HepG2 (cell line): ENCODE data around the gene ERBB4. TPM values are rescaled to one million over a fixed set of nuclear protein-coding genes. Genes with fewer than 3 reads are reported as not detected.

ENCODE experiments used
- ATAC-seq: fragments of 200-7000 bp; cut with Tn5 transposase; 3 replicates; pipeline ENCODE4 v1.9.1; 2020; ENCODE audit warnings: mild to moderate bottlenecking, moderate library complexity
- BruUV-seq: library from RNA; stranded (reverse); fragments of 400-500 nt; replicated peaks from 2 replicates; lab custom pipeline; 2021; lab: Mats Ljungman, UMichigan
- CTCF ChIA-PET: fragments of 300-600 bp; formaldehyde crosslinking; extraction: SDS; loops from one replicate; lab custom pipeline; 2021; ENCODE audit warnings: low total read pairs, inconsistent platforms, low intra/inter-chr PET ratio; lab: Yijun Ruan, JAX
- POLR2A ChIA-PET: fragments of 350-600 bp; sonication (Branson Sonifier 250); formaldehyde crosslinking; loops from one replicate; lab custom pipeline; 2020; ENCODE audit warnings: antibody characterized with exemption, inconsistent platforms; lab: Yijun Ruan, JAX
- DNase-seq: peaks from one replicate; pipeline ENCODE4 v3.0.0-alpha.2; 2015; ENCODE audit warnings: low spot score
- FAIRE-seq: peaks from 3 replicates; lab custom pipeline; 2011; peaks lifted over from hg19 to GRCh38; lab: Jason Lieb, UNC
- H2AFZ ChIP-seq: one replicate; pipeline ENCODE4 v1.6.1; 2011; ENCODE audit warnings: low read length, inconsistent platforms
- H3K27ac ChIP-seq: fragments of 300-600 bp; 3 replicates; pipeline ENCODE4 v1.8.0; 2011; ENCODE audit warnings: mixed run types, mild to moderate bottlenecking, mixed read lengths, low read length, inconsistent platforms; ENCODE audit not compliant: insufficient read depth; ENCODE audit errors: extremely low read length
- H3K27me3 ChIP-seq, 2 experiments: fragments of 200-600 bp in 1 of 2; 2 replicates in 1 of 2; 3 replicates in 1 of 2; pipeline versions ENCODE4 v1.6.0 to v1.8.0; 2011; ENCODE audit warnings: low read length in 2 of 2, mild to moderate bottlenecking in 2 of 2, moderate library complexity in 2 of 2, inconsistent platforms in 1 of 2; ENCODE audit not compliant: insufficient read depth in 2 of 2, control insufficient read depth in 1 of 2
- H3K36me3 ChIP-seq, 2 experiments: fragments of 200-600 bp in 1 of 2; replicated peaks in 1 of 2; 2 replicates in 1 of 2; 3 replicates in 1 of 2; pipeline versions ENCODE4 v1.5.1 to v1.8.0; 2011; ENCODE audit warnings: low read length in 2 of 2, inconsistent platforms in 1 of 2; ENCODE audit not compliant: insufficient read depth in 2 of 2, control insufficient read depth in 1 of 2
- H3K4me1 ChIP-seq: 2 replicates; pipeline ENCODE4 v1.5.1; 2012; ENCODE audit warnings: low read length, inconsistent platforms; ENCODE audit not compliant: insufficient read depth
- H3K4me2 ChIP-seq: 2 replicates; pipeline ENCODE4 v1.6.0; 2011; ENCODE audit warnings: low read depth, low read length, inconsistent platforms
- H3K4me3 ChIP-seq, 3 experiments: fragments of 200-600 bp in 1 of 3; sonication (generic), shearing (Covaris generic) in 1 of 3; replicated peaks in 1 of 3; 2 replicates each; pipeline ENCODE4 v1.5.1; 2011 to 2016; ENCODE audit warnings: low read length in 3 of 3, inconsistent platforms in 2 of 3, low read depth in 2 of 3, mild to moderate bottlenecking in 2 of 3, control low read depth in 1 of 3, mixed read lengths in 1 of 3; ENCODE audit not compliant: insufficient read depth in 1 of 3
- H3K79me2 ChIP-seq: one replicate; pipeline ENCODE4 v1.6.1; 2011; ENCODE audit warnings: low read length, inconsistent platforms; ENCODE audit not compliant: insufficient read depth
- H3K9ac ChIP-seq: 2 replicates; pipeline ENCODE4 v1.6.0; 2011; ENCODE audit warnings: mild to moderate bottlenecking, low read depth, low read length, inconsistent platforms; ENCODE audit not compliant: insufficient read depth
- H3K9me3 ChIP-seq: 2 replicates; pipeline ENCODE4 v1.5.1; 2012; ENCODE audit warnings: mild to moderate bottlenecking, low read length
- H4K20me1 ChIP-seq: 2 replicates; pipeline ENCODE4 v1.6.0; 2011; ENCODE audit warnings: inconsistent platforms, mild to moderate bottlenecking, low read length, moderate library complexity; ENCODE audit not compliant: insufficient read depth
- ARID2 ChIP-seq: sonication (generic); formaldehyde crosslinking; IDR thresholded peaks from 2 replicates; pipeline ENCODE4 v1.8.1; 2022; ENCODE audit warnings: mild to moderate bottlenecking, missing genetic modification reagents, borderline replicate concordance
- KLF13 ChIP-seq: sonication (generic); formaldehyde crosslinking; IDR thresholded peaks from 2 replicates; pipeline ENCODE4 v1.4.0; 2020; ENCODE audit warnings: mild to moderate bottlenecking, missing genetic modification reagents
- ZNF225 ChIP-seq: sonication (generic); formaldehyde crosslinking; IDR thresholded peaks from 2 replicates; pipeline ENCODE4 v1.4.0; 2020; ENCODE audit warnings: mild to moderate bottlenecking, missing genetic modification reagents
- ZNF367 ChIP-seq: sonication (generic); formaldehyde crosslinking; IDR thresholded peaks from 2 replicates; pipeline ENCODE4 v1.4.0; 2020; ENCODE audit warnings: missing genetic modification reagents, borderline replicate concordance
- ZNF615 ChIP-seq: sonication (generic); formaldehyde crosslinking; IDR thresholded peaks from 2 replicates; pipeline ENCODE4 v1.5.0; 2020; ENCODE audit warnings: mild to moderate bottlenecking, missing genetic modification reagents, borderline replicate concordance
- ZNF749 ChIP-seq: sonication (generic); formaldehyde crosslinking; IDR thresholded peaks from 2 replicates; pipeline ENCODE4 v1.8.0; 2022; ENCODE audit warnings: mild to moderate bottlenecking, missing genetic modification reagents, moderate library complexity, borderline replicate concordance
- WGBS: methylation state at CpG from one replicate; pipeline ENCODE4 v1.1.6; 2017; ENCODE audit warnings: low lambda C conversion rate; 5-methylcytosine and 5-hydroxymethylcytosine counted together
- in situ Hi-C: cut with HindIII; loops from 2 replicates; pipeline ENCODE4 v1.10.0; 2017; ENCODE audit warnings: low pct_unique_long_range_greater_than_20kb; ENCODE audit not compliant: extremely low pct_ligation_motif_present
- intact Hi-C: fragments of 100-400 bp; cut with micrococcal nuclease; formaldehyde crosslinking; loops from one replicate; pipeline ENCODE4 v1.10.0; 2022; ENCODE audit not compliant: unreplicated experiment
- polyA plus RNA-seq, 8 experiments: library from polyadenylated mRNA; depleted of rRNA in 3 of 8; stranded (reverse) in 7 of 8; unstranded in 1 of 8; fragments of >200 nt; fragmentation: Illumina TruSeq in 4 of 8; extraction: Trizol in 4 of 8; gene quantifications; 2 replicates each; pipeline versions ENCODE4 v1.2.1 to v1.2.3, GENCODE V29; 2011 to 2016; ENCODE audit warnings: low read depth in 4 of 8, missing spikeins in 1 of 8, mixed read lengths in 1 of 8; ENCODE audit not compliant: insufficient read depth in 1 of 8
- total RNA-seq, 5 experiments: library from RNA; depleted of rRNA; stranded (reverse); fragments of >200 nt; fragmentation: Illumina TruSeq; extraction: Trizol; gene quantifications; 2 replicates each; pipeline ENCODE4 v1.2.3, GENCODE V29; 2016; ENCODE audit warnings: low read depth in 1 of 5
- TF ChIP-seq, protein P1 (sequence below): sonication (generic); formaldehyde crosslinking; IDR thresholded peaks from 2 replicates; pipeline ENCODE4 v1.4.0; 2020; ENCODE audit warnings: missing genetic modification reagents
- TF ChIP-seq, protein P2 (sequence below): sonication (generic); formaldehyde crosslinking; conservative IDR thresholded peaks from 2 replicates; pipeline ENCODE4 v1.5.0; 2020; ENCODE audit warnings: missing genetic modification reagents
- TF ChIP-seq, protein P3 (sequence below): sonication (generic); formaldehyde crosslinking; IDR thresholded peaks from 2 replicates; pipeline ENCODE4 v1.4.0; 2020; ENCODE audit warnings: mild to moderate bottlenecking, missing genetic modification reagents

The ERBB4 gene
- total and polyA plus RNA-seq, 2 of the 13 experiments (the other 11 are each of a cell fraction or from before 2014, with no cell fraction given): not detected

DNA sequence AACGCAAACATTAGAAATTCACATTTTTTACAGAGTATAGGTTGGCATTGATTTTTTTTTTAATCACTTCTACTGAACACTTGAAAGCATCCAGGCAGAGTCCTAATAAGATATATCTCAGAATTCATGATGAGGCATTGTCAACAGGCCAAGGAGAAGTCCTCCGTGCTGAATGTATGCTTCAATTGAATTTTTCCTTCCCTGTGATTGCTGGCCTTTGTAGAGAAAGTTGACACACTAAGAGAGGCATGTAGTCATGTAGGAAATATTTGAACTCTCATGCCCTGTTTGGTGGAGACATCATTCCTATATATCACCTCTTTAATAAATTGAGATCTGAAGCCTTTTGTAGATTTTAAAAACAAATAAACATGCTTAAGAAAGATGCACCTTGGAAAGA is 1137.3 kb downstream of the ERBB4 start:
- ChIA-PET CTCF (no interaction called here), POLR2A (no interaction called here)
- no peaks in the 10 kb centered on the region for H3K9me3 ChIP-seq
- TF ChIP-seq ARID2 (no peak), ZNF367 (no peak), ZNF225 (CRISPR knock-in tag) (no peak), ZNF615 (no peak), ZNF749 (no peak), KLF13 (CRISPR knock-in tag) (no peak)
- TF ChIP-seq, protein P1, sequence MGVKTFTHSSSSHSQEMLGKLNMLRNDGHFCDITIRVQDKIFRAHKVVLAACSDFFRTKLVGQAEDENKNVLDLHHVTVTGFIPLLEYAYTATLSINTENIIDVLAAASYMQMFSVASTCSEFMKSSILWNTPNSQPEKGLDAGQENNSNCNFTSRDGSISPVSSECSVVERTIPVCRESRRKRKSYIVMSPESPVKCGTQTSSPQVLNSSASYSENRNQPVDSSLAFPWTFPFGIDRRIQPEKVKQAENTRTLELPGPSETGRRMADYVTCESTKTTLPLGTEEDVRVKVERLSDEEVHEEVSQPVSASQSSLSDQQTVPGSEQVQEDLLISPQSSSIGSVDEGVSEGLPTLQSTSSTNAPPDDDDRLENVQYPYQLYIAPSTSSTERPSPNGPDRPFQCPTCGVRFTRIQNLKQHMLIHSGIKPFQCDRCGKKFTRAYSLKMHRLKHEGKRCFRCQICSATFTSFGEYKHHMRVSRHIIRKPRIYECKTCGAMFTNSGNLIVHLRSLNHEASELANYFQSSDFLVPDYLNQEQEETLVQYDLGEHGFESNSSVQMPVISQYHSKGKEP (CRISPR knock-in tag): no peak
- TF ChIP-seq, protein P2, sequence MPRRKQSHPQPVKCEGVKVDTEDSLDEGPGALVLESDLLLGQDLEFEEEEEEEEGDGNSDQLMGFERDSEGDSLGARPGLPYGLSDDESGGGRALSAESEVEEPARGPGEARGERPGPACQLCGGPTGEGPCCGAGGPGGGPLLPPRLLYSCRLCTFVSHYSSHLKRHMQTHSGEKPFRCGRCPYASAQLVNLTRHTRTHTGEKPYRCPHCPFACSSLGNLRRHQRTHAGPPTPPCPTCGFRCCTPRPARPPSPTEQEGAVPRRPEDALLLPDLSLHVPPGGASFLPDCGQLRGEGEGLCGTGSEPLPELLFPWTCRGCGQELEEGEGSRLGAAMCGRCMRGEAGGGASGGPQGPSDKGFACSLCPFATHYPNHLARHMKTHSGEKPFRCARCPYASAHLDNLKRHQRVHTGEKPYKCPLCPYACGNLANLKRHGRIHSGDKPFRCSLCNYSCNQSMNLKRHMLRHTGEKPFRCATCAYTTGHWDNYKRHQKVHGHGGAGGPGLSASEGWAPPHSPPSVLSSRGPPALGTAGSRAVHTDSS (CRISPR knock-in tag): no peak
- TF ChIP-seq, protein P3, sequence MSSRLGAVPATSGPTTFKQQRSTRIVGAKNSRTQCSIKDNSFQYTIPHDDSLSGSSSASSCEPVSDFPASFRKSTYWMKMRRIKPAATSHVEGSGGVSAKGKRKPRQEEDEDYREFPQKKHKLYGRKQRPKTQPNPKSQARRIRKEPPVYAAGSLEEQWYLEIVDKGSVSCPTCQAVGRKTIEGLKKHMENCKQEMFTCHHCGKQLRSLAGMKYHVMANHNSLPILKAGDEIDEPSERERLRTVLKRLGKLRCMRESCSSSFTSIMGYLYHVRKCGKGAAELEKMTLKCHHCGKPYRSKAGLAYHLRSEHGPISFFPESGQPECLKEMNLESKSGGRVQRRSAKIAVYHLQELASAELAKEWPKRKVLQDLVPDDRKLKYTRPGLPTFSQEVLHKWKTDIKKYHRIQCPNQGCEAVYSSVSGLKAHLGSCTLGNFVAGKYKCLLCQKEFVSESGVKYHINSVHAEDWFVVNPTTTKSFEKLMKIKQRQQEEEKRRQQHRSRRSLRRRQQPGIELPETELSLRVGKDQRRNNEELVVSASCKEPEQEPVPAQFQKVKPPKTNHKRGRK (CRISPR knock-in tag): no peak
- TF ChIP-seq, all 625 proteins: peak for 0
- H3K27ac ChIP-seq: no peak overlapping the region
- H3K4me3 ChIP-seq: no peak overlapping the region
- ATAC-seq: no peak
- intact Hi-C loops: no loop called here
- no peak overlapping the region for H3K4me2 ChIP-seq
- H3K9ac ChIP-seq: no peak overlapping the region
- in situ Hi-C loops: no loop called here
- no peaks in the 10 kb centered on the region for H3K36me3 ChIP-seq
- WGBS: under 1% methylated on average over 2 of the region's 2 CpGs
- H3K79me2 ChIP-seq: no peaks in the 10 kb centered on the region
- no peak overlapping the region for H2AFZ ChIP-seq
- BruUV-seq: no TSS peak
- FAIRE-seq: no peak
- no peaks in the 10 kb centered on the region for H4K20me1 ChIP-seq
- no peaks in the 10 kb centered on the region for H3K4me1 ChIP-seq
- no peak for DNase-seq
- no peaks in the 10 kb centered on the region for H3K27me3 ChIP-seq
